ENCODE results near the gene NOS3. TPM values are rescaled to one million over a fixed set of nuclear protein-coding genes. Genes with fewer than 3 reads are reported as not detected.

NOS3 gene
- total RNA-seq, 1 donor from 2014 or later = 185 TPM

- H3K36me3 ChIP-seq = no peaks in the 10 kb centered on the region
- peak; percentile 98 to 100 for DNase-seq (ENCODE audit: low spot score in 2 of 2)
- H3K27ac ChIP-seq = peak within 1 kb of the TSS; percentile 60 to 78
- H3K4me1 ChIP-seq = peaks cover 0 to 7% of the 10 kb centered on the region in 2 donors
- TF ChIP-seq CTCF (IDR thresholded peaks at IDR 0.05) = peak in 2 of 3 experiments; percentile 59 to 68
- H3K4me3 ChIP-seq = peak within 1 kb of the TSS; percentile 68 to 77
- intact Hi-C loops (cut with DNase I) = loop anchor here (1.0 to 10.0 kb wide), 6 partner anchors 30 to 1194 kb away; partner anchors contain the start of genes ABCF2, FASTK and ZNF862
- H3K9me3 ChIP-seq = no peaks in the 10 kb centered on the region
- H3K27me3 ChIP-seq = no peaks in the 10 kb centered on the region
Measured at GRCh38 chr7:151028131-151028947, 37.5 kb downstream of the NOS3 start, which contains the start of gene ABCB8. TSS of gene ABCB8 (plus strand) at chr7:151028450. CDS start at chr7:151028516, 66 bp downstream.

- Histone ChIP-seq H3K27ac (peak overlapping the region; percentile 60 to 78), H3K27me3 (no peaks in the 10 kb centered on the region), H3K9me3 (no peaks in the 10 kb centered on the region), H3K4me3 (peak overlapping the region; percentile 68 to 77), H3K36me3 (no peaks in the 10 kb centered on the region), H3K4me1 (peaks cover 0 to 7% of the 10 kb centered on the region in 2 donors)
- intact Hi-C loops (cut with DNase I) = loop anchor here (1.0 to 10.0 kb wide), 6 partner anchors 29 to 1194 kb away; partner anchors contain the start of genes ABCF2, FASTK and ZNF862
- TF ChIP-seq CTCF (IDR thresholded peaks at IDR 0.05) = no peak
- no peak for DNase-seq (ENCODE audit: low spot score in 2 of 2)
Measured at GRCh38 chr7:151028948-151029501, 38.2 kb downstream of the NOS3 start.

GRCh38 chr7:151031011-151031410, 40.2 kb downstream of the NOS3 start:
- DNase-seq (ENCODE audit: low spot score in 2 of 2) = no peak
- H3K9me3 ChIP-seq = no peaks in the 10 kb centered on the region
- H3K4me3 ChIP-seq = no peak overlapping the region
- peaks cover 0 to 7% of the 10 kb centered on the region in 2 donors for H3K4me1 ChIP-seq
- no peak overlapping the region for H3K27ac ChIP-seq
- H3K27me3 ChIP-seq = no peaks in the 10 kb centered on the region
- intact Hi-C loops (cut with DNase I) = no loop called here
- H3K36me3 ChIP-seq = peaks cover 13 to 19% of the 10 kb centered on the region in 2 donors
- TF ChIP-seq CTCF (IDR thresholded peaks at IDR 0.05) = no peak

GRCh38 chr7:151032936-151033863, 42.4 kb downstream of the NOS3 start:
- H3K9me3 ChIP-seq = no peaks in the 10 kb centered on the region
- no peak overlapping the region for H3K27ac ChIP-seq
- H3K36me3 ChIP-seq = peaks cover 21 to 32% of the 10 kb centered on the region in 2 donors
- no peak for DNase-seq (ENCODE audit: low spot score in 2 of 2)
- intact Hi-C loops (cut with DNase I) = no loop called here
- no peak overlapping the region for H3K4me3 ChIP-seq
- peaks cover 0 to 7% of the 10 kb centered on the region in 2 donors for H3K4me1 ChIP-seq
- TF ChIP-seq CTCF (IDR thresholded peaks at IDR 0.05) = no peak
- no peaks in the 10 kb centered on the region for H3K27me3 ChIP-seq

GRCh38 chr7:151033864-151034249, 43.0 kb downstream of the NOS3 start:
- Histone ChIP-seq H3K27me3 (no peaks in the 10 kb centered on the region), H3K36me3 (peaks cover 21 to 32% of the 10 kb centered on the region in 2 donors), H3K4me1 (peaks cover 4 to 13% of the 10 kb centered on the region in 2 donors), H3K4me3 (no peak overlapping the region), H3K27ac (no peak overlapping the region), H3K9me3 (no peaks in the 10 kb centered on the region)
- no peak for TF ChIP-seq CTCF (IDR thresholded peaks at IDR 0.05)
- DNase-seq (ENCODE audit: low spot score in 2 of 2) = no peak
- intact Hi-C loops (cut with DNase I) = no loop called here

Measured in ascending aorta (tissue), 2 donors.